Heart right ventricle (tissue), 16 donors: ENCODE measurements around the gene RFC2. TPM values are rescaled to one million over a fixed set of nuclear protein-coding genes. Genes with fewer than 3 reads are reported as not detected.
"Not testable (repeated sequence)": the region's sequence is repeated elsewhere in the genome, so short reads cannot be mapped to it uniquely, and the experiment has no call there.

Experiments
- ATAC-seq, 8 donors: fragments of 200-7000 bp; cut with Tn5 transposase; one replicate each; pipeline ENCODE4 v1.9.1; 2020; ENCODE audit warnings: mild to moderate bottlenecking in 8 of 8, moderate library complexity in 8 of 8, moderate number of reproducible peaks in 1 of 8
- DNase-seq, 2 donors: peaks; one replicate each; pipeline ENCODE4 v3.0.0-alpha.2; 2020
- H3K27ac ChIP-seq, 10 donors: fragments of 200-600 bp; sonication (generic) in 2 of 10; one replicate each; pipeline versions ENCODE4 v1.5.0 to v1.8.0; 2020 to 2022; ENCODE audit warnings: mild to moderate bottlenecking in 3 of 10
- H3K27me3 ChIP-seq, 7 donors: fragments of 200-600 bp; one replicate each; pipeline ENCODE4 v1.8.0; 2021 to 2022; ENCODE audit warnings: mild to moderate bottlenecking in 2 of 7
- H3K36me3 ChIP-seq, 9 donors: fragments of 200-600 bp; sonication (generic) in 1 of 9; one replicate each; pipeline versions ENCODE4 v1.5.0 to v1.8.0; 2020 to 2022; ENCODE audit warnings: mild to moderate bottlenecking in 2 of 9
- H3K4me1 ChIP-seq, 9 donors: fragments of 200-600 bp; sonication (generic) in 1 of 9; one replicate each; pipeline versions ENCODE4 v1.5.0 to v1.8.0; 2020 to 2022; ENCODE audit warnings: mild to moderate bottlenecking in 4 of 9
- H3K4me3 ChIP-seq, 10 donors: fragments of 200-600 bp; sonication (generic) in 2 of 10; one replicate each; pipeline versions ENCODE4 v1.5.0 to v1.8.0; 2020 to 2022; ENCODE audit warnings: mild to moderate bottlenecking in 7 of 10, moderate library complexity in 2 of 10
- H3K9me3 ChIP-seq, 11 donors: fragments of 200-600 bp in 10 of 11; sonication (generic) in 2 of 11; one replicate each; pipeline versions ENCODE4 v1.5.0 to v1.8.0; 2013 to 2022; ENCODE audit warnings: mild to moderate bottlenecking in 2 of 11, control low read depth in 1 of 11, moderate library complexity in 1 of 11
- WGBS, 2 donors: extraction: QIAGEN DNeasy Blood & Tissue Kit; methylation state at CpG; one replicate each; pipeline ENCODE4 v1.1.7; 2013; ENCODE audit warnings: inconsistent platforms in 1 of 2; 5-methylcytosine and 5-hydroxymethylcytosine counted together
- intact Hi-C, 10 donors: fragments of 100-400 bp; cut with DNase I; formaldehyde crosslinking; loops; one replicate each; pipeline versions ENCODE4 v1.11.1 to v1.14.2; 2022
- polyA plus RNA-seq, 2 donors: library from polyadenylated mRNA; stranded (reverse); fragments of 200-250 nt; gene quantifications; one replicate each; pipeline ENCODE4 v1.2.3, GENCODE V29; 2013
- total RNA-seq, 10 donors: library from RNA; stranded (reverse); fragmentation: NEBNext Ultra II Directional in 3 of 10; extraction: Animal tissue kit (Norgen Biotek cat#: 25700) in 3 of 10; gene quantifications; one replicate each; pipeline versions ENCODE4 v1.2.1 to v1.2.4, GENCODE V29; 2021 to 2023
- TF ChIP-seq, protein P1 (sequence below), 9 donors: fragments of 200-600 bp; sonication (generic) in 2 of 9; IDR thresholded peaks; one replicate each; pipeline versions ENCODE4 v1.5.0 to v1.8.0; 2021 to 2022; ENCODE audit warnings: antibody characterized with exemption in 9 of 9, mild to moderate bottlenecking in 5 of 9, moderate library complexity in 1 of 9
- donor health status: Arrhythmogenic right ventricular cardiomyopathy.
- donor health status: ischemic (EF 13 %, LVEDD 7.1; RV severe dilation, severe dysfunction).
- donor health status: healthy with polysubstance abuse.
- donor health status: DM: no; HTN: yes; CAD: no.
- donor health status: DM: no; HTN: no; CAD: no.
- donor health status: ischemic (EF 25% LVEDD 6.9; RV normal size, moderate dysfunction).
- donor health status: ischemic (EF 25% LVEDD 5.7; RV mildly dilated, moderate dysfunction).
- donor health status: healthy.
- donor health status: DM: yes; HTN: yes; CAD: no.
- donor health status: Ischemic cardiomyopathy.
- donor health status: ischemic (EF 35%, LVEDD 5.7; RV mildly dilated, moderate dysfunction).
- donor health status: nonischemic (EF 11% LVEDD 7.7; RV severe dilation, severe dysfunction).
- donor health status: DM: yes; HTN: yes; CAD: no.
- donor health status: PGD.
- donor health status: ischemic (EF 29% LVEDD 5.4; RV normal size, mild dysfunction).
- donor health status: nonischemic (EF 23%, LVEDD 6.1; RV moderate dilation, normal function).

Gene RFC2
- total and polyA plus RNA-seq, 12 donors = 7.0 to 18.5 (median 10.7) TPM

DNA sequence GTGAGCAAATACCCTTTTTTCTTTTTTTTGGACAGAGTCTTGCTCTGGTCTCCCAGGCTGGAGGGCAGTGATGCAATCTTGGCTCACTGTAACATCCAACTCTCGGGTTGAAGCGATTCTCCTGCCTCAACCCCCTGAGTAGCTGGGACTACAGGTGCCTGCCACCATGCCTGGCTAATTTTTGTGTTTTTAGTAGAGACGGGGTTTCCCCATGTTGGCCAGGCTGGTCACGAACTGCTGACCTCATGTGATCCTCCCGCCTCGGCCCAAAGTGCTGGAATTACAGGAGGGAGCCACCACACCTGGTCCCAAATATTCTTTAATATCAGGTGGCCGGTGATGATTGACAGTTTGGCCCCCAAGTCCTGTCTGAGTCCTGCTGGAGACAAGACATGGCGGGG lies 37.8 kb downstream of the RFC2 start:
- intact Hi-C loops = no loop called here
- Histone ChIP-seq H3K4me3 (no peak overlapping the region), H3K9me3 (no peaks in the 10 kb centered on the region), H3K4me1 (peaks cover 0 to 42% (median 0%) of the 10 kb centered on the region in 9 donors), H3K27ac (no peak overlapping the region), H3K27me3 (no peaks in the 10 kb centered on the region), H3K36me3 (peaks cover 0 to 3% (median 0%) of the 10 kb centered on the region in 9 donors)
- no peak for ATAC-seq
- no peak for DNase-seq
- TF ChIP-seq, protein P1, sequence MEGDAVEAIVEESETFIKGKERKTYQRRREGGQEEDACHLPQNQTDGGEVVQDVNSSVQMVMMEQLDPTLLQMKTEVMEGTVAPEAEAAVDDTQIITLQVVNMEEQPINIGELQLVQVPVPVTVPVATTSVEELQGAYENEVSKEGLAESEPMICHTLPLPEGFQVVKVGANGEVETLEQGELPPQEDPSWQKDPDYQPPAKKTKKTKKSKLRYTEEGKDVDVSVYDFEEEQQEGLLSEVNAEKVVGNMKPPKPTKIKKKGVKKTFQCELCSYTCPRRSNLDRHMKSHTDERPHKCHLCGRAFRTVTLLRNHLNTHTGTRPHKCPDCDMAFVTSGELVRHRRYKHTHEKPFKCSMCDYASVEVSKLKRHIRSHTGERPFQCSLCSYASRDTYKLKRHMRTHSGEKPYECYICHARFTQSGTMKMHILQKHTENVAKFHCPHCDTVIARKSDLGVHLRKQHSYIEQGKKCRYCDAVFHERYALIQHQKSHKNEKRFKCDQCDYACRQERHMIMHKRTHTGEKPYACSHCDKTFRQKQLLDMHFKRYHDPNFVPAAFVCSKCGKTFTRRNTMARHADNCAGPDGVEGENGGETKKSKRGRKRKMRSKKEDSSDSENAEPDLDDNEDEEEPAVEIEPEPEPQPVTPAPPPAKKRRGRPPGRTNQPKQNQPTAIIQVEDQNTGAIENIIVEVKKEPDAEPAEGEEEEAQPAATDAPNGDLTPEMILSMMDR (IDR thresholded peaks at IDR 0.05) = no peak
- 80 to 88% methylated on average over 8 of the region's 8 CpGs for WGBS, 2 donors

DNA sequence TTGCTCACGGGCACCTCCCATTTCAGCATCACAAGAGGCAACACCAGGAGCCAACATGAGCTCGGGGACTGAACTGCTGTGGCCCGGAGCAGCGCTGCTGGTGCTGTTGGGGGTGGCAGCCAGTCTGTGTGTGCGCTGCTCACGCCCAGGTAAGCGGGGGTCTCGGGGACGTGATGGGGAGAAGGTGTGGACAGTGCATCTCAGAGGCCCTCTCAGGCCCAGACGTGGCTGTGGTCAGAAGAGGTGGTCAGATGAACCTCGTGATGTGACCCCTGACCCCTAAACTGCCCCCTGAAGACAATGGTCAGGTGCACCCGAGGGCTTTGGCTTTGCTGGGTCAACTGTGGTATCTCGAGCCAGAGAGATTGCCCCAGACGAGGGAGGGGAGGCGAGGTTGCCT lies 38.3 kb downstream of the RFC2 start:
- Histone ChIP-seq H3K36me3 (peaks cover 0 to 3% (median 0%) of the 10 kb centered on the region in 9 donors), H3K27me3 (no peaks in the 10 kb centered on the region), H3K4me1 (peaks cover 0 to 42% (median 0%) of the 10 kb centered on the region in 9 donors), H3K9me3 (no peaks in the 10 kb centered on the region), H3K4me3 (no peak overlapping the region), H3K27ac (no peak overlapping the region)
- DNase-seq = no peak
- intact Hi-C loops = no loop called here
- 88% methylated on average over 15 of the region's 15 CpGs for WGBS, 2 donors
- TF ChIP-seq, protein P1 (IDR thresholded peaks at IDR 0.05) = no peak
- ATAC-seq = no peak

DNA sequence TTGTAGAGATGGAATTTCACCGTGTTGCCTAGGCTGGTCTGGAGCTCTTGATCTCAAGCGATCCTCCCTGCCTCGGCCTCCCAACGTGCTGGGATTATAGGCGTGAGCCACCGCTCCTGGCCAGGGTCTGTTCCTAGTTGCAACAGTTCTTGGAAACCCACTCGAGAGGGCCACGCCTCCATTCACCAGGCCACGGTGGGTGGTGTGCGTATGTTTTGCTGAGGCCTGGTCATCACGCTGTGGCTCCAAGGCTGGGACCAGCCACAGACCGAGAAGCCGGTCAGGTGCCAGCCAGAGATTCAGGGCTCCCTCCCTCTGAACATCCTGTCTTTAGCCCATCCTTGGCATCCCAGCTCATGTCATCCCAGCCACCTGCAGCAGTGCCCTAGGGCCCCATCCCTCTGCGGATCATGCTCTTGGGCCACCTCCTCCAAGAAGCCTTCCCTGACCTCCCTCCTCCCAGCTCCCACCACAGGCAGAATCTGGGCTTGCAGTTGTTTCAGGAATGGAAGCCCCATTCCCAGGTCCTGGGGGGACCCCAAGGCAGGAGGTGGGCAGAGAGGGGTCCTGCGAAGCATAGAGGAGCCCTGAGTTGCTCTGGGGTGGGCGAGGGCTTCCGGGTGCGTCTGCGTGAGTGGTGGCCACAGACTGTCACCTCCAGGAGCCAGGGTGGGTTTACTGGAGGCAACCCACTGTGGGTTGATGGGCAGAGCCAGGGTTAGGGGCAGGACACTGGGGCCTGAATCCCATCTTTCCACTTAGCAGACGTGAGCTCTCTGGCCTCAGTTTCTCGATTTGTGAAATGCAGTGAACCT lies 39.2 kb downstream of the RFC2 start:
- DNase-seq (no peak), ATAC-seq (no peak)
- intact Hi-C loops = no loop called here
- Histone ChIP-seq H3K4me1 (peaks cover 0 to 45% (median 0%) of the 10 kb centered on the region in 9 donors), H3K27ac (no peak overlapping the region), H3K9me3 (no peaks in the 10 kb centered on the region), H3K36me3 (peaks cover 0 to 3% (median 0%) of the 10 kb centered on the region in 9 donors), H3K27me3 (no peaks in the 10 kb centered on the region), H3K4me3 (no peak overlapping the region)
- 91 to 94% methylated on average over 21 of the region's 21 CpGs for WGBS, 2 donors
- TF ChIP-seq, protein P1 (IDR thresholded peaks at IDR 0.05) = no peak

DNA sequence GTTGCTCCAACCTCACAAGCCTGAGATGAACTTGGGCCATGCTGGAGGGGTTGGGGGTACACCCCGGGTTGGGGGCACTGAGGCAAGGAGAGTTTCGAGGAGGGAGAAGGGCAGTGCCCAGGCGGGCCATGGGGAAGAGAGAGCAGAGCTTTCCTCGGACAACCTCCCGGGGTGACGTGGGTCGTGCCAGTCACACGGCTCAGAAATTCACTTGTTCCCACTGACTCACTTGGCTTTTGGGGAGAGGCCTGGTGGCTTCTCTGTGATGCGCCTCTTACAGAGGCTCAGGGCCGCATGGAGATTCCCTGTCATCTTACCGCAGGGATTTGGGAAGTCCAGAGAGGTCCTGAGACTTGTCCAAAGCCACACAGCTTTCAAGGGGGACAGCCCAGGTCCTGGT lies 41.5 kb downstream of the RFC2 start:
- H3K27ac ChIP-seq = no peak overlapping the region
- no peaks in the 10 kb centered on the region for H3K27me3 ChIP-seq
- H3K9me3 ChIP-seq = no peaks in the 10 kb centered on the region
- ATAC-seq (no peak), DNase-seq (no peak)
- intact Hi-C loops = no loop called here
- TF ChIP-seq, protein P1 (IDR thresholded peaks at IDR 0.05) = no peak
- no peak overlapping the region for H3K4me3 ChIP-seq
- peaks cover 0 to 44% (median 0%) of the 10 kb centered on the region in 9 donors for H3K4me1 ChIP-seq
- H3K36me3 ChIP-seq = peaks cover 0 to 3% (median 0%) of the 10 kb centered on the region in 9 donors
- 90 to 93% methylated on average over 11 of the region's 11 CpGs for WGBS, 2 donors

DNA sequence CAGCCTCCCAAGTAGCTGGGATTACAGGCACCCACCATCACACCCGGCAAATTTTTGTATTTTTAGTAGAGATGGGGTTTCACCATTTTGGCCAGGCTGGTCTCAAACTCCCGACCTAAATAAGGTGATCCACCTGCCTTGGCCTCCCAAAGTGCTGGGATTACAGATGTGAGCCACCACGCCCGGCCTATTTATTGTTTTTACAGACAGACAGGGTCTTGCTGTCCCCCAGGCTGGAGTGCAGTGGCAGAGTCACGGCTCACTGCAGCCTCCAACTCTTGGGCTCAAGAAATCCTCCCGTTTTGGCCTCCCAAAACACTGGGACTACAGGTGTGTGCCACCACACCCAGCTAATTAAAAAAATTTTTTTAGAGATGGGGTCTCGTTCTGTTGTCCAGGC lies 46.0 kb downstream of the RFC2 start:
- WGBS, 2 donors = 87 to 91% methylated on average over 7 of the region's 7 CpGs
- H3K27ac ChIP-seq, H3K27me3 ChIP-seq, H3K9me3 ChIP-seq, DNase-seq, ATAC-seq, H3K36me3 ChIP-seq, H3K4me3 ChIP-seq: not testable (repeated sequence)
- H3K4me1 ChIP-seq = peaks cover 0 to 39% (median 0%) of the 10 kb centered on the region in 9 donors
- intact Hi-C loops = loop anchor here in 6 of 10 donors (5.0 to 10.0 kb wide), 4 partner anchors 141 to 343 kb away; partner anchors contain the start of gene TMEM270 (in 3 of the 6)
